ENCODE results near the gene CA4.
A peak's percentile ranks its signal among the peaks of the same experiment; 100 is the strongest.

Gene CA4

DNA sequence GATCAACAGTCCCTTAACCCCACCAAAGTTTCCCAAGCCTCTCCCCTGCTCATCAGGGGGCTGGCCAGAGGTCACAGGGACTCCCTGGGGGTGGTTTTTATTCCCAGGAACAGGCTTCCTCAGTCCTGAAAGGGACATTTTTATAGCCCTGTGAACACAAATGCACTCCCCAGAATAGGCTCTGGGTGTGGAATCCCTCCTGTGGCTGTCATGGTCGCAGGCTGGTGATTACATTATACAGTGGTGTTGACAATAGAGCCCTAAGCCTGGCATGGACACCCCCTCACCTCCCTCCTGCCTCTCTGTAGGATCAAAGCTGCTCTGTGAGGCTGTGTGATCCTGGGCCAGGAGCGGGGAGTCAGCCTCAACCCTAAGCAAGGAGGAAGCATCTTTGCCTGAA, 1.4 kb upstream of the CA4 start:
- H3K4me3 ChIP-seq (ENCODE audit: low read depth, low read length), result no peak overlapping the region
- DNase-seq, result peak; percentile 3
- no peaks in the 10 kb centered on the region for H3K36me3 ChIP-seq
- TF ChIP-seq, protein P1, sequence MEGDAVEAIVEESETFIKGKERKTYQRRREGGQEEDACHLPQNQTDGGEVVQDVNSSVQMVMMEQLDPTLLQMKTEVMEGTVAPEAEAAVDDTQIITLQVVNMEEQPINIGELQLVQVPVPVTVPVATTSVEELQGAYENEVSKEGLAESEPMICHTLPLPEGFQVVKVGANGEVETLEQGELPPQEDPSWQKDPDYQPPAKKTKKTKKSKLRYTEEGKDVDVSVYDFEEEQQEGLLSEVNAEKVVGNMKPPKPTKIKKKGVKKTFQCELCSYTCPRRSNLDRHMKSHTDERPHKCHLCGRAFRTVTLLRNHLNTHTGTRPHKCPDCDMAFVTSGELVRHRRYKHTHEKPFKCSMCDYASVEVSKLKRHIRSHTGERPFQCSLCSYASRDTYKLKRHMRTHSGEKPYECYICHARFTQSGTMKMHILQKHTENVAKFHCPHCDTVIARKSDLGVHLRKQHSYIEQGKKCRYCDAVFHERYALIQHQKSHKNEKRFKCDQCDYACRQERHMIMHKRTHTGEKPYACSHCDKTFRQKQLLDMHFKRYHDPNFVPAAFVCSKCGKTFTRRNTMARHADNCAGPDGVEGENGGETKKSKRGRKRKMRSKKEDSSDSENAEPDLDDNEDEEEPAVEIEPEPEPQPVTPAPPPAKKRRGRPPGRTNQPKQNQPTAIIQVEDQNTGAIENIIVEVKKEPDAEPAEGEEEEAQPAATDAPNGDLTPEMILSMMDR (IDR thresholded peaks at IDR 0.05; ENCODE audit: low read depth, low read length), result no peak
- H3K27me3 ChIP-seq, result peaks cover 28% of the 10 kb centered on the region
- H3K9me3 ChIP-seq, result no peaks in the 10 kb centered on the region
- H3K4me1 ChIP-seq, result no peaks in the 10 kb centered on the region

DNA sequence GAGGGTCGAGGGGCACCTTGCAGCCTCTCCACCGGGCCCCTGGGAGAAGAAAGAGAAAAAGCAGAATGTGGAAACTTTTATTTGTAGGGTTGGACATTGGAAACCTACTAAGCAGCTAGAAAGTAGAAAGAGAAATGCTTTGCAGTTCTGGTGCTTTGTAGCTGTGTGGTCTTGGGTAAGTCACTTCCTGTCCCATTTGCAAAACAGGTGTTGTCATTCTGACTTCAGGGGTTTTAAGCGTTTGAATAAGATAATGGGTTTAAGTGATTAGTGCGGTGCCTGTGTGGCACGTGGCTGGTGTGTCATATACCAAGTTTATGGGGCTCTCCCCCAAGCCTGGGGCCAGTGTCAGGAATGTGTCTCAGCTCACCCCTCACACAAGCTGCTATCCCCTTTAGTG, 1.6 kb downstream of the CA4 start:
- Histone ChIP-seq H3K4me3 (ENCODE audit: low read depth, low read length) (no peak overlapping the region), H3K4me1 (peaks cover 4% of the 10 kb centered on the region), H3K9me3 (no peaks in the 10 kb centered on the region), H3K36me3 (no peaks in the 10 kb centered on the region), H3K27me3 (peaks cover 28% of the 10 kb centered on the region)
- DNase-seq, result no peak
- TF ChIP-seq, protein P1 (IDR thresholded peaks at IDR 0.05; ENCODE audit: low read depth, low read length), result no peak

DNA sequence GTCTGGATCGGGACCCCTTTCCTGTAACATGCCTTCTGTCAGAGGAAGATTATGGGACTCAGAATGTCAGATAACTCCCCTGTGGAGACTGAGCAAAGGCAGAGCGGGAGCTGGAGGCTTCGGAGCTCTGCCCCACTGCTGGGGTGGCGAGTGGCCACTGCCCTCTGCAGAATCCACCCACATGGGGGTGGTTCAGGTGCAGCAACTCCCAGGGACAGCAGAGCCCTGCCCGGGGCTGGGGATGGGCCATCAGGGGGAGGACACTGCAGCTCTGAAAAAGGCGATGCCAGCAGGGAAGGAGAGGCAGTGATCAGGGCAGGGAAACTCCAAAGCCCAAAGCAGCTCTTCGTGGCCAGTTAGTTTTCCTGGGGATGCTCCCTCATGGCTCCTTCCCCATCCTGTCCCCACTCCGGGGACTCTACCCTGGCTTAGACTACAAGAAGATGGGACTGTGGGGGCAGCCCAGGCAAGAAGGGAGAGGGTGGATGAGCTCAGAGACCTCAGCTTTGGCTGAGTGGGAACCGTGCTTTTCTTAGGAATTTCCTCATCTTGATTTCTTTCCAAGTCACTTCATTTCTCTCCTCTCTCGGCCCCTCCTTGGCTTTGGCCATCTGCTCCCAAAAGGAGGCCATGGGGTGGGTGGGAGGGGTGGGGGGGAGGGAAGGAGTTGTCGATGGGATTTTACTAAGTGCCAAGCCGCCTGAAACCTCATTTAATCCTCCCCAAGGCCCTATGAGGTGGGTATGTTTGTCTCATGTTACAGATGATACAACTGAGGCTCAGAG, 4.0 kb downstream of the CA4 start:
- Histone ChIP-seq H3K36me3 (no peaks in the 10 kb centered on the region), H3K27me3 (peaks cover 27% of the 10 kb centered on the region), H3K4me1 (peaks cover 4% of the 10 kb centered on the region), H3K9me3 (no peaks in the 10 kb centered on the region), H3K4me3 (ENCODE audit: low read depth, low read length) (no peak overlapping the region)
- TF ChIP-seq, protein P1 (IDR thresholded peaks at IDR 0.05; ENCODE audit: low read depth, low read length), result no peak
- DNase-seq, result peak; percentile 2

DNA sequence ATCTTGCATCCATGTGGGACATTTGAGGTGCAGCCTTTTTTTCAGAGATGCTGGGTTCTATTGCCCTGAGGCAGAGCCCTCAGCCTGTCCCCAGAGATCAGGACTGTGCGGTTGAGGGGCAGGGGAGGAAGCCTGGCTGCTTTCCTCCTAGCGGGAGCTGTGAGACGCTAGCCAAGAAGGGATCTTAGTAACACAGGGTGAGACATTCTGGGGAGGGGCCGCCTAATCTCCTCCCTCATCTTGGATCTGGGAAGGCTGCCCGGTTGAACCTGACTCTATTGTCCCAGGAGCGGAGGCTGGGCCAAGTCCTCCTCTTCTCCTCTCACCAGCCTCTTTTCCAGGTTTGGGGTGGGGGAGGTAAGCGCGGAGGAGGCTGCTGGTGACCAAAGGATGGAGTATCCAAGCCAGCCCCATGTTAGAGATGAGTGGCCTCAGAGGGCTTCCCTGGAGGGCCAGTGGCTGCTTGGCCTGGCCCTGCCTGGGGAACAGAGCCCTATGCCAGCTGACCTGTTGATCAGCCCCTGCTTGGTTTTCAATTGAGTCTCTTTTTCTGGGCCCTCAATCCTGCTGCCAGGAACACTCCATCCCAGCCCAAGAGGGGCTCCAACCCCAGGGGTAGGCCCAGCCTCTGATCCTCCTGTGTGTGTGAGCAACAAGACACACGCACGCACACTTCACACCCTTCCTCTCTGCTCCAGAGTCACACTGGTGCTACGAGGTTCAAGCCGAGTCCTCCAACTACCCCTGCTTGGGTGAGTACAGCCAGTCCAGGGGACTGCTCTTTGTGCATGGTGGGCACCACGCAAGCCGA, 5.0 kb downstream of the CA4 start:
- TF ChIP-seq, protein P1 (IDR thresholded peaks at IDR 0.05; ENCODE audit: low read depth, low read length), result no peak
- Histone ChIP-seq H3K4me3 (ENCODE audit: low read depth, low read length) (no peak overlapping the region), H3K27me3 (peaks cover 19% of the 10 kb centered on the region), H3K9me3 (no peaks in the 10 kb centered on the region), H3K4me1 (peaks cover 4% of the 10 kb centered on the region), H3K36me3 (no peaks in the 10 kb centered on the region)
- peak; percentile 33 for DNase-seq

DNA sequence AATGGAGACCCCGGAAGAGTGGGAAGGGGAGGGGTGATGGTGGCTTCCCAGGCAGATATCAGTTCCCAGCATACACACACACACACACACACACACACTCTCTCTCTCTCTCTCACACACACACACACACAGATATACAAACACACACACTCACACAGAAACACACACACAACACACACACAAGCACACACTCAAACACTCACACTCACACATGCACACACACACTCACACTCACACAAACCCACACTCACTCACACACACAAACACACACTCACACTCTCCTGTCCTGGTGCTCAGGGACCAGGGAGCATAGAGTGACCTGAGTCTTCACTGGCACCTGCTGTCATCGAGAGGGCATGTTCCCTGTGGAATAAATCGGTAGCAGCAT, 5.6 kb downstream of the CA4 start:
- no peaks in the 10 kb centered on the region for H3K9me3 ChIP-seq
- TF ChIP-seq, protein P1 (IDR thresholded peaks at IDR 0.05; ENCODE audit: low read depth, low read length), result no peak

GRCh38 chr17:60155815-60156214, 6.0 kb downstream of the CA4 start:
- DNase-seq, result peak; percentile 3
- Histone ChIP-seq H3K4me3 (ENCODE audit: low read depth, low read length) (no peak overlapping the region), H3K36me3 (no peaks in the 10 kb centered on the region)

More for the DNA sequence above, 5.6 kb downstream of the CA4 start:
- peak; percentile 2 for DNase-seq
- Histone ChIP-seq H3K4me3 (ENCODE audit: low read depth, low read length) (no peak overlapping the region), H3K4me1 (peaks cover 4% of the 10 kb centered on the region), H3K27me3 (peaks cover 13% of the 10 kb centered on the region), H3K36me3 (no peaks in the 10 kb centered on the region)

More at GRCh38 chr17:60155815-60156214, 6.0 kb downstream of the CA4 start:
- H3K27me3 ChIP-seq, result peaks cover 9% of the 10 kb centered on the region
- peaks cover 4% of the 10 kb centered on the region for H3K4me1 ChIP-seq
- no peaks in the 10 kb centered on the region for H3K9me3 ChIP-seq
- TF ChIP-seq, protein P1 (IDR thresholded peaks at IDR 0.05; ENCODE audit: low read depth, low read length), result no peak
